Upper lobe of right lung (tissue), 1 donor: ENCODE results near the gene PROSER1. TPM values are rescaled to one million over a fixed set of nuclear protein-coding genes. Genes with fewer than 3 reads are reported as not detected.

ENCODE experiments used
- ATAC-seq: fragments of 200-7000 bp; cut with Tn5 transposase; one replicate; pipeline ENCODE4 v1.9.1; 2020; ENCODE audit warnings: mild to moderate bottlenecking, moderate library complexity
- DNase-seq: peaks from one replicate; pipeline ENCODE4 v3.0.0-alpha.2; 2020
- H3K27ac ChIP-seq: fragments of 200-600 bp; one replicate; pipeline ENCODE4 v1.8.0; 2022
- H3K27me3 ChIP-seq: fragments of 200-600 bp; one replicate; pipeline ENCODE4 v1.8.0; 2022; ENCODE audit warnings: mild to moderate bottlenecking
- H3K36me3 ChIP-seq: fragments of 200-600 bp; one replicate; pipeline ENCODE4 v1.8.0; 2022
- H3K4me1 ChIP-seq: fragments of 200-600 bp; one replicate; pipeline ENCODE4 v1.8.0; 2022
- H3K4me3 ChIP-seq: fragments of 200-600 bp; one replicate; pipeline ENCODE4 v1.8.0; 2022; ENCODE audit warnings: mild to moderate bottlenecking
- H3K9me3 ChIP-seq: fragments of 200-600 bp; one replicate; pipeline ENCODE4 v1.8.0; 2022
- CTCF ChIP-seq: fragments of 200-600 bp; IDR thresholded peaks from one replicate; pipeline ENCODE4 v1.8.0; 2022; ENCODE audit warnings: antibody characterized with exemption
- intact Hi-C: fragments of 100-400 bp; cut with DNase I; formaldehyde crosslinking; loops from one replicate; pipeline ENCODE4 v1.11.0; 2022
- total RNA-seq: library from RNA; stranded (reverse); fragmentation: NEBNext Ultra II Directional; extraction: Animal tissue kit (Norgen Biotek cat#: 25700); gene quantifications from one replicate; pipeline ENCODE4 v1.2.1, GENCODE V29; 2021
- donor health status: DM: no; HTN: yes; CAD: no; lungs with severe emphysema.

The PROSER1 gene
- total RNA-seq, 1 donor from 2014 or later, result 30.7 TPM

- Histone ChIP-seq H3K9me3 (no peaks in the 10 kb centered on the region), H3K36me3 (peaks cover 8% of the 10 kb centered on the region), H3K27me3 (no peaks in the 10 kb centered on the region), H3K4me1 (no peaks in the 10 kb centered on the region), H3K4me3 (no peak overlapping the region), H3K27ac (no peak overlapping the region)
- TF ChIP-seq CTCF, result peak; percentile 9
- DNase-seq (no peak), ATAC-seq (peak; percentile 53)
- intact Hi-C loops, result loop anchor here (10.0 kb wide), 1 partner anchor 567 kb away; no protein-coding TSS in a partner anchor
Measured at GRCh38 chr13:39047560-39047959, 9.7 kb upstream of the PROSER1 start.

- no peak overlapping the region for H3K27ac ChIP-seq
- TF ChIP-seq CTCF, result no peak
- intact Hi-C loops, result loop anchor here (10.0 kb wide), 1 partner anchor 570 kb away; no protein-coding TSS in a partner anchor
Measured at GRCh38 chr13:39044536-39044935, 6.6 kb upstream of the PROSER1 start.

GRCh38 chr13:39040206-39040605, 2.3 kb upstream of the PROSER1 start:
- peak overlapping the region; percentile 85 for H3K4me3 ChIP-seq
- no peak for TF ChIP-seq CTCF
- peaks cover 8% of the 10 kb centered on the region for H3K36me3 ChIP-seq
- no peaks in the 10 kb centered on the region for H3K27me3 ChIP-seq
- H3K4me1 ChIP-seq, result peaks cover 22% of the 10 kb centered on the region
- peak overlapping the region; percentile 1 for H3K27ac ChIP-seq
- H3K9me3 ChIP-seq, result no peaks in the 10 kb centered on the region
- DNase-seq (no peak), ATAC-seq (no peak)
- intact Hi-C loops, result loop anchor here (10.0 kb wide), 1 partner anchor 575 kb away; no protein-coding TSS in a partner anchor

More at GRCh38 chr13:39044536-39044935, 6.6 kb upstream of the PROSER1 start:
- H3K4me3 ChIP-seq, result no peak overlapping the region
- no peaks in the 10 kb centered on the region for H3K27me3 ChIP-seq
- no peaks in the 10 kb centered on the region for H3K9me3 ChIP-seq
- ATAC-seq, result no peak
- DNase-seq, result no peak
- peaks cover 8% of the 10 kb centered on the region for H3K4me1 ChIP-seq
- peaks cover 8% of the 10 kb centered on the region for H3K36me3 ChIP-seq

GRCh38 chr13:39039041-39039440, 1.2 kb upstream of the PROSER1 start:
- peaks cover 34% of the 10 kb centered on the region for H3K4me1 ChIP-seq
- no peak for DNase-seq
- peak overlapping the region; percentile 91 for H3K27ac ChIP-seq

GRCh38 chr13:39038569-39039030, 711 bp upstream of the PROSER1 start:
- peak overlapping the region; percentile 85 for H3K4me3 ChIP-seq
- H3K4me1 ChIP-seq, result peaks cover 38% of the 10 kb centered on the region
- TF ChIP-seq CTCF, result no peak
- intact Hi-C loops, result no loop called here
- DNase-seq (no peak), ATAC-seq (peak; percentile 19)
- no peaks in the 10 kb centered on the region for H3K27me3 ChIP-seq
- H3K27ac ChIP-seq, result peak overlapping the region; percentile 91
- H3K9me3 ChIP-seq, result no peaks in the 10 kb centered on the region
- H3K36me3 ChIP-seq, result no peaks in the 10 kb centered on the region

More at GRCh38 chr13:39039041-39039440, 1.2 kb upstream of the PROSER1 start:
- no peak for ATAC-seq
- intact Hi-C loops, result no loop called here
- no peaks in the 10 kb centered on the region for H3K9me3 ChIP-seq
- H3K4me3 ChIP-seq, result peak overlapping the region; percentile 85
- no peaks in the 10 kb centered on the region for H3K36me3 ChIP-seq
- no peaks in the 10 kb centered on the region for H3K27me3 ChIP-seq
- no peak for TF ChIP-seq CTCF
